Neural cell (in vitro differentiated cells): ENCODE measurements around the gene PSMD11.

ENCODE experiments used
- CTCF ChIP-seq: fragments of 450-650 bp; IDR thresholded peaks from 2 replicates; pipeline ENCODE4 v1.5.1; 2014; ENCODE audit warnings: antibody characterized with exemption, mild to moderate bottlenecking, moderate library complexity; ENCODE audit not compliant: poor library complexity, severe bottlenecking
- EZH2 ChIP-seq: fragments of 200-600, 300-800 bp; shearing (Covaris generic), sonication (generic); IDR thresholded peaks from 2 replicates; pipeline ENCODE4 v1.6.1; 2014; ENCODE audit warnings: antibody characterized with exemption, low read length, borderline replicate concordance, mild to moderate bottlenecking; ENCODE audit not compliant: insufficient read depth, poor library complexity, severe bottlenecking
- POLR2AphosphoS5 ChIP-seq: IDR thresholded peaks from 2 replicates; pipeline ENCODE4 v1.6.1; 2012
- REST ChIP-seq: IDR thresholded peaks from 2 replicates; pipeline ENCODE4 v1.6.1; 2012; ENCODE audit warnings: borderline replicate concordance

GRCh38 chr17:32484628-32485027, 40.3 kb downstream of the PSMD11 start:
- TF ChIP-seq CTCF (no peak), EZH2 (no peak), REST (no peak), POLR2AphosphoS5 (no peak)
